Karpas-422 (cell line): ENCODE results near the gene LMTK2. TPM values are rescaled to one million over a fixed set of nuclear protein-coding genes. Genes with fewer than 3 reads are reported as not detected.

ENCODE experiments used
- DNase-seq: peaks from one replicate; pipeline ENCODE4 v3.0.0-alpha.2; 2015
- H2AFZ ChIP-seq: fragments of 200-600 bp; sonication (generic); 2 replicates; pipeline ENCODE4 v1.6.1; 2014; ENCODE audit warnings: antibody characterized with exemption, low read length, mixed read lengths
- H3K27ac ChIP-seq: fragments of 200-600 bp; sonication (generic); 2 replicates; pipeline ENCODE4 v1.5.1; 2014; ENCODE audit warnings: mild to moderate bottlenecking, low read length, moderate library complexity
- H3K27me3 ChIP-seq: fragments of 200-600 bp; sonication (generic); 2 replicates; pipeline ENCODE4 v1.6.1; 2014; ENCODE audit warnings: low read length, mixed read lengths
- H3K36me3 ChIP-seq: fragments of 200-600 bp; sonication (generic); 2 replicates; pipeline ENCODE4 v1.6.1; 2014; ENCODE audit warnings: low read length, mixed read lengths; ENCODE audit not compliant: insufficient read depth
- H3K4me1 ChIP-seq: fragments of 200-600 bp; sonication (generic); 2 replicates; pipeline ENCODE4 v1.6.1; 2014; ENCODE audit warnings: mild to moderate bottlenecking, low read length, mixed read lengths
- H3K4me2 ChIP-seq: fragments of 200-600 bp; sonication (generic); 2 replicates; pipeline ENCODE4 v1.6.1; 2014; ENCODE audit warnings: low read length, low read depth, mild to moderate bottlenecking; ENCODE audit not compliant: poor library complexity, severe bottlenecking
- H3K4me3 ChIP-seq: fragments of 200-600 bp; sonication (generic); 2 replicates; pipeline ENCODE4 v1.5.1; 2014; ENCODE audit warnings: mild to moderate bottlenecking, antibody characterized with exemption, low read length, mixed read lengths
- H3K79me2 ChIP-seq: fragments of 200-600 bp; sonication (generic); 2 replicates; pipeline ENCODE4 v1.6.1; 2014; ENCODE audit warnings: mild to moderate bottlenecking, low read length, mixed read lengths
- H3K9ac ChIP-seq: fragments of 200-600 bp; sonication (generic); 2 replicates; pipeline ENCODE4 v1.6.0; 2014; ENCODE audit warnings: low read length
- H3K9me2 ChIP-seq: fragments of 200-600 bp; sonication (generic), shearing (Covaris generic); replicated peaks from 2 replicates; pipeline ENCODE4 v1.6.0; 2014; ENCODE audit warnings: mild to moderate bottlenecking, low read length, moderate library complexity; ENCODE audit not compliant: insufficient read depth
- H3K9me3 ChIP-seq: fragments of 300-700, 200-600 bp; sonication (generic); 2 replicates; pipeline ENCODE4 v1.6.1; 2014; ENCODE audit warnings: low read length, mixed read lengths
- H4K20me1 ChIP-seq: fragments of 200-600 bp; sonication (generic); 2 replicates; pipeline ENCODE4 v1.6.1; 2014; ENCODE audit warnings: mild to moderate bottlenecking, antibody characterized with exemption, low read length, low read depth; ENCODE audit not compliant: insufficient read depth
- total RNA-seq: library from RNA; depleted of rRNA; stranded (reverse); fragments of >200 nt; shearing (Covaris generic); gene quantifications from 2 replicates; pipeline ENCODE4 v1.2.3, GENCODE V29; 2014; ENCODE audit warnings: low replicate concordance

LMTK2 gene
- total RNA-seq, 1 experiment from 2014 or later: 9.1 TPM

DNA sequence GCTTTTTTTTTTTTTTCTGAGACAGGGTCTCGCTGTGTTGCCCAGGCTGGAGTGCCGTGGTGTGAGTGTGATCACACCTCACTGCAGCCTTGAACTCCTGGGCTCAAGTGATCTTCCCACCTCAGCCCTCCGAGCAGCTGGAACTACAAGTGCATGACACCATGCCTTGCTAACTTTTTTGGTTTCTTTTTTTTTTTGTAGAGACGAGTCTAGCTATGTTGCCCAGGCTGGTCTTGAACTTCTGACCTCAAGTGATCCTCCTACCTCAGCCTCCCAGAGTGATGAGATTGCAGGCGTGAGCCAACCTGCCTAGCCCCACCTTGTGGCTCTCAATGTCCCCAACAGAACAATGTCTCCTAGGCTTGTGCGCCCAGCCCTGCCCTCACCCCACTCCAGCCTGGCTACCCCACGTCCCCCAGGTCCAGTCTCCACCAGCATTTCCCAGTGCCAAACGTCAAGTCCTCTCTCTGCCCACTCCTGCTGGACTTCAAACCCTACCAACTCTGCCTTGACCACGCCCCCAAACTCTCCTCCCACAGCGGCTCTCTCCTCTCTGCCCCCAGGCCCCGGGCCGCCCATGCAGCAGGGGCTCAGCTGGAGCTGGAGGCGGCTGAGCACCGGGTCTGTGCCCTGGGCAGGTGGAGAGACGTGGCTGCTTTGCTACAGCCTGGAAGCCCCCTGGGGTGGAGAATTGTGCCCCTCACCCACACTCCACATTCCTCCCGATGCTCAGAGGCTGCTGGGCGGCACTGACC is 123.5 kb downstream of the LMTK2 start:
- Histone ChIP-seq H3K27ac (no peak overlapping the region), H3K9me2 (no peaks in the 10 kb centered on the region), H3K4me2 (no peak overlapping the region), H3K79me2 (no peaks in the 10 kb centered on the region), H4K20me1 (no peaks in the 10 kb centered on the region), H2AFZ (no peak overlapping the region), H3K9ac (no peak overlapping the region), H3K27me3 (no peaks in the 10 kb centered on the region), H3K4me1 (no peaks in the 10 kb centered on the region), H3K9me3 (no peaks in the 10 kb centered on the region), H3K4me3 (no peak overlapping the region), H3K36me3 (no peaks in the 10 kb centered on the region)
- no peak for DNase-seq

DNA sequence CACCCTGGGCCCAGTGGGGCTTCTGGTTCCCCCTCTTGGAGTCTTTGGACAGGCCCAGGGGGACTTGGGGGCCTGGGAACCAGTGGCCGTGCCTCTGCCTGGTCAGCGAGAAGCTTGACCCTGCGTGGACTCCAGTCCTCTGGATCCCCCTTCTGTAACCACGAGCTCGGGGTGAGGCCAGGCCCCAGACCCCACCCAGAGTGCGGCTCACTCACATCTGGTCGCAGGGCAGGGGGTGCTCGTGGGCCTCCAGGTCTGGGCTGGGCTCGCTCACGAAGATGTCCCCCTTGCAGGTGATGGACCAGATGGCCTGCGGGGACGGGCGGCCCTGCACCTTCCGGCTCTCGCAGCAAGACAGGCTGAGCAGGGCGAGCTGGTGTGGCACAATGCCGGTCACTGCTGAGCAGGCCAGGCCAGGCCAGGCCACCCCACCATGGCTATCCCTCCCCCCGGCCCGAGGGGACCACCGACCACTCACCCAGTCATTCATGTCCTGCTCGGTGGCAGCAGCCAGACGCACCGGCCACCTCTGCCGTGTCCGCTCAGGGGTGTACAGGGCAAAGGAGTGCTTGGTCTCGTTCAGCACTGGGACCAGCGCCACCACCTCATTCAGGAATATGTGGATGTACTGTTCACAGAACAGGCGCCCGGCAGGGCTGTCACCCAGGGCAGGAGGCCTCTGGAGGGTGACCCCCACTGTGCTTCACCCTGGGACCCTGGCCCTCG is 124.2 kb downstream of the LMTK2 start:
- H3K9ac ChIP-seq: no peak overlapping the region
- no peaks in the 10 kb centered on the region for H3K79me2 ChIP-seq
- no peaks in the 10 kb centered on the region for H3K9me3 ChIP-seq
- H3K27me3 ChIP-seq: no peaks in the 10 kb centered on the region
- no peak overlapping the region for H3K27ac ChIP-seq
- H3K9me2 ChIP-seq: no peaks in the 10 kb centered on the region
- no peaks in the 10 kb centered on the region for H3K4me1 ChIP-seq
- no peaks in the 10 kb centered on the region for H4K20me1 ChIP-seq
- H3K4me3 ChIP-seq: no peak overlapping the region
- no peak overlapping the region for H3K4me2 ChIP-seq
- H3K36me3 ChIP-seq: no peaks in the 10 kb centered on the region
- no peak overlapping the region for H2AFZ ChIP-seq
- no peak for DNase-seq

DNA sequence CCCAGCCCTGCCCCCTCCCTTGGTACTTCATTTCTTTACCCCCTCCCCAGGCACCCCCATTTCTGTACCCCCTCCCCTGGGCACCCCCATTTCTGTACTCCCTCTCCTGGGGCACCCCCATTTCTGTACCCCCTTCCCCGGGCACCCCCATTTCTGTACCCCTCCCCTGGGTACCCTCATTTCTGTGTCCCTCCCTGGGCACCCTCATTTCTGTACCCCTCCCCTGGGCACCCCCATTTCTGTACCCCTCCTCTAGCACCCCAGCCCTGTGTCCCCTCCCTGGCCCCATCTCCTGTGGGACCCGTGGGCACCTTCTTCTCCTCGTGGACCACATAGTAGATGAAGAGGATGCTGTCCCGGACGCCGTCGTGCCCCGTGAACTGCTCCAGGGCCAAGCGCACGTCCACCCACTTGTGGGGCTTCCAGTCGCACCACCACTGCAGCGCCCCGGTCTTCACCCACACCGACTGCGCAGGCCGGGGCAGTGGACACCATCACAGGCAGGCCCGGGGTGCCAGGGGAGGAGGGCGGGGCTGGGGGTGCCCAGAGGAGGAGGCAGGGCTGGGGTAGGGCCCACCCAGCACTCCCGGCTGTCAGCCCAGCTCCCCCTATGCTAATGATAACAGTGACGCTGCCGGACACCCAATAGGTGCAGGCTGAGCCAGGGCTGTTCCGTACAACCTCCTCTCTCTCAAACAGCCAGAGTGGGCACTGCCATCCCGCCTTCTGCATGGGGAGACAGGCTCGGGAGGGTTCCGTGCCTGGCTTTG is 125.0 kb downstream of the LMTK2 start:
- H3K27ac ChIP-seq: no peak overlapping the region
- no peaks in the 10 kb centered on the region for H3K4me1 ChIP-seq
- H3K79me2 ChIP-seq: no peaks in the 10 kb centered on the region
- no peaks in the 10 kb centered on the region for H3K9me3 ChIP-seq
- no peaks in the 10 kb centered on the region for H4K20me1 ChIP-seq
- H3K27me3 ChIP-seq: no peaks in the 10 kb centered on the region
- no peak for DNase-seq
- no peak overlapping the region for H2AFZ ChIP-seq
- no peaks in the 10 kb centered on the region for H3K9me2 ChIP-seq
- H3K36me3 ChIP-seq: no peaks in the 10 kb centered on the region
- H3K4me2 ChIP-seq: no peak overlapping the region
- no peak overlapping the region for H3K9ac ChIP-seq
- H3K4me3 ChIP-seq: no peak overlapping the region

DNA sequence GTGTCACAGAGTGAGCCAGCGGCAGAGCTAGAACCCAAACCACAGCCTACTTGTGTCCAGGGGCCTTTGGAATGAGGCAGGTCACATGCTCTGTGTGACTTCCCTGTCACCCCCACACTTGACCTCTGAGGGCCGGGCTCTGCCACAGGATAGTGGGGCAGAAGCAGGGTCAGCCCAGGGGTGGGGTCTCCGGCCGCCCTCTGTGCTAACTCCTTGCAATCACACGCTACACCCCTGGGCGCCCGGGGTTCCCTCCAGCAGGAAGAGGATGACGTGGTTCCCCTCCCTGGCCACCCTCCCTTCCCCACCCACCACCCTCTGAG is 125.6 kb downstream of the LMTK2 start:
- Histone ChIP-seq H2AFZ (no peak overlapping the region), H4K20me1 (no peaks in the 10 kb centered on the region), H3K36me3 (no peaks in the 10 kb centered on the region)

DNA sequence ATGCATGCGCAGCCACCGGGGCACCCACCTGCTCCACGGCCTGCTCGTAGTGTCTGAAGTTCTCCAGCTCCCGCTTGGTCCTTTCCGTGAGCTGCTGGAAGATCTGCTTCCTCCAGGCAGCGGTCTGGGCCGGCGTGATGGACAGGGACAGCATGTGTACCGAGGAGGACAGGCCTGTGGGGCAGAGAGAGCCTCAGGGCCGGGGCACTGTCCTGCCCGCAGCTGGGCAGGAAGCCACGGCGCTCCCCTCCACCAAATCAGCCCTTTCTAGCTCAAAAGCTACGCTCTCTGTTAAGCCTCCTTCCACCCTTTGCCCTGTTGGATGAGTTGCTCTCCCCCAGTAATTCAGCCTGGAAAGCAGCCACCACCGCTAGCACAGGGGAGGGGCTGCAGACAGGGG is 126.1 kb downstream of the LMTK2 start:
- H3K4me2 ChIP-seq: no peak overlapping the region
- no peaks in the 10 kb centered on the region for H3K9me3 ChIP-seq
- H4K20me1 ChIP-seq: no peaks in the 10 kb centered on the region
- H3K27ac ChIP-seq: no peak overlapping the region
- no peak overlapping the region for H2AFZ ChIP-seq
- no peaks in the 10 kb centered on the region for H3K36me3 ChIP-seq
- no peaks in the 10 kb centered on the region for H3K27me3 ChIP-seq
- H3K4me1 ChIP-seq: no peaks in the 10 kb centered on the region
- no peak for DNase-seq
- no peak overlapping the region for H3K4me3 ChIP-seq
- H3K79me2 ChIP-seq: no peaks in the 10 kb centered on the region
- H3K9me2 ChIP-seq: no peaks in the 10 kb centered on the region
- H3K9ac ChIP-seq: no peak overlapping the region

More for the DNA sequence above, 125.6 kb downstream of the LMTK2 start:
- no peaks in the 10 kb centered on the region for H3K9me2 ChIP-seq
- no peaks in the 10 kb centered on the region for H3K9me3 ChIP-seq
- no peak overlapping the region for H3K4me2 ChIP-seq
- no peak for DNase-seq
- no peak overlapping the region for H3K4me3 ChIP-seq
- no peaks in the 10 kb centered on the region for H3K79me2 ChIP-seq
- H3K27me3 ChIP-seq: no peaks in the 10 kb centered on the region
- H3K27ac ChIP-seq: no peak overlapping the region
- H3K4me1 ChIP-seq: no peaks in the 10 kb centered on the region
- no peak overlapping the region for H3K9ac ChIP-seq

DNA sequence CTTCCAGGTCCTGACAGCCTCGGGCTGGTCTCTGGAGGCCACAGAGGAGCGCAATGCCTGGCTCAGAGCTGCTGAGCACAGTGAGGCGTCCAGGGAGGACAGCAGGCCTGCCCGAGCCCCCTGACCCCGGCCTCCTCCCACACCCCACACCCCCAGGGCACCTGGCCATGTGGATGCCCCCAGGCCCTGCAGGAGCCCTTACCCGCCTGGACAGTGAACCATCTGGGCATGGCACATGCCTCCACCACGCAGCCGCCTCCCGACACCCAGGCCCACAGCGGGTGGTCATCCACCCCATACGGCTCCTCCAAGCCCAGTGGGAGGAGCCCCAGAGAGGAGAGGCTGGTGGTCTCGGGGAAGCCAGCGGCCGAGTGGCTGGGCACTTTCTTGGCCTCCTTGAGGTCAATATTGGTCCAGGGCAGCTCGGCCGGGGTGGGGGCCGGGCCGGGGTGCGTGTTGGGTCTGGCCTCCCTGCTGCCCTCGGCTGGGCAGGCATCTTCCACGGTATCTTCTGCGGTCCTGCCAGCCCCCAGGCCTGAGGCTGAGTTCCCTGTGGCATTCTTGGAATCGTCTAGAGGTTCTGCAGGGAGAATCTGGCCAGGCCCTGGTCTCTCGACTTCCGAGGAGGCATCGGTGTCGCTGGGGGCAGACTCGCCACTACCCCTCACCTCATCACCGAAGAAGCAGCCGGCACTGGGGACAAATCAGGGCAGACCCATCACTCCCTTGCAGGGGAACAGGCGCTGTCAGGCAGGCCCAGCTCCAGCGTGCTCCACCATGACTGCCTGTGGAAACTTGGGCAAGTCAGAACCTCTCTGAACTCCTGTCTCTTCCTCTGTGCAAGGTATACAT is 126.8 kb downstream of the LMTK2 start:
- Histone ChIP-seq H3K79me2 (no peaks in the 10 kb centered on the region), H3K27ac (no peak overlapping the region), H3K4me2 (no peak overlapping the region), H3K4me3 (no peak overlapping the region), H3K9me2 (no peaks in the 10 kb centered on the region), H2AFZ (no peak overlapping the region), H3K36me3 (no peaks in the 10 kb centered on the region), H3K9ac (no peak overlapping the region), H4K20me1 (no peaks in the 10 kb centered on the region), H3K4me1 (no peaks in the 10 kb centered on the region), H3K27me3 (no peaks in the 10 kb centered on the region), H3K9me3 (no peaks in the 10 kb centered on the region)
- DNase-seq: no peak

DNA sequence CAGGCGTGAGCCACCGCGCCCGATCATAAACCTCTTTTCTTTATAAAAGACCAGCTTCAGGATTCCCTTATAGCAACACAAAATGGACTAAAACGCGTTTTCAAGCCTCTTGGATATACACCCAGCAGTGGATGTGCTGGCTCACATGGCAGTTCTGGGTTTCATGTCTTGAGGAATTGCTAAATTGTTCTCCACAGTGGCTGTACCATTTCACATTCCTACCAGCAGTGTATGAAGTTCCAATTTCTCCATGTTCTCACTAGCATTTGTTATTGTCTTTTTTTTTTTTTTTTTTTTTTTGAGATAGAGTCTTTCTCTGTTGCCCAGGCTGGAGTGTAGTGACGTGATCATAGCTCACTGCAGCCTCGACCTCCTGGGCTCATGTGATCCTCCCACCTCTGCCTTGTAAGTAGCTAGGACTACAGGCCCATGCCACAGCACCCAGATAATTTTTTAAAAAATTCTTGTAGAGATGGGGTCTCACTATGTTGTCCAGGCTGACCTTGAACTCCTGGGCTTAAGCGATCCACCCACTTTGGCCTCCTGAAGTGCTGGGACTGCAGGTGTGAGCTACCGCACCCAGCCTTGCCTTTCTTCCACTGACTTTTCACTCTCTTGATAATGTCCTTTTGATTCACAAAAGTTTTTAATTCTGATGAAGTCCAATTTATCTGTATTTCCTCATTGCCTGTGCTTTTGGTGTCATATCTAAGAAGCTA is 127.9 kb downstream of the LMTK2 start:
- Histone ChIP-seq H3K9me3 (no peaks in the 10 kb centered on the region), H3K4me3 (no peak overlapping the region), H3K27me3 (no peaks in the 10 kb centered on the region), H3K36me3 (no peaks in the 10 kb centered on the region), H3K4me2 (no peak overlapping the region), H4K20me1 (no peaks in the 10 kb centered on the region), H3K27ac (no peak overlapping the region), H2AFZ (no peak overlapping the region), H3K79me2 (no peaks in the 10 kb centered on the region), H3K4me1 (no peaks in the 10 kb centered on the region), H3K9me2 (no peaks in the 10 kb centered on the region), H3K9ac (no peak overlapping the region)
- DNase-seq: no peak
